Stimulated activated CD8-positive, alpha-beta memory T cell treated with anti-CD3 and anti-CD28 coated beads, Interleukin-4, amount 100 ng/mL, for 48 hours (primary cell): ENCODE data around the gene ZSCAN25.
"Not testable (repeated sequence)": the region's sequence is repeated elsewhere in the genome, so short reads cannot be mapped to it uniquely, and the experiment has no call there.

Experiments used
- DNase-seq: peaks from one replicate; pipeline ENCODE4 v3.0.0-alpha.2; 2020

ZSCAN25 gene

DNA sequence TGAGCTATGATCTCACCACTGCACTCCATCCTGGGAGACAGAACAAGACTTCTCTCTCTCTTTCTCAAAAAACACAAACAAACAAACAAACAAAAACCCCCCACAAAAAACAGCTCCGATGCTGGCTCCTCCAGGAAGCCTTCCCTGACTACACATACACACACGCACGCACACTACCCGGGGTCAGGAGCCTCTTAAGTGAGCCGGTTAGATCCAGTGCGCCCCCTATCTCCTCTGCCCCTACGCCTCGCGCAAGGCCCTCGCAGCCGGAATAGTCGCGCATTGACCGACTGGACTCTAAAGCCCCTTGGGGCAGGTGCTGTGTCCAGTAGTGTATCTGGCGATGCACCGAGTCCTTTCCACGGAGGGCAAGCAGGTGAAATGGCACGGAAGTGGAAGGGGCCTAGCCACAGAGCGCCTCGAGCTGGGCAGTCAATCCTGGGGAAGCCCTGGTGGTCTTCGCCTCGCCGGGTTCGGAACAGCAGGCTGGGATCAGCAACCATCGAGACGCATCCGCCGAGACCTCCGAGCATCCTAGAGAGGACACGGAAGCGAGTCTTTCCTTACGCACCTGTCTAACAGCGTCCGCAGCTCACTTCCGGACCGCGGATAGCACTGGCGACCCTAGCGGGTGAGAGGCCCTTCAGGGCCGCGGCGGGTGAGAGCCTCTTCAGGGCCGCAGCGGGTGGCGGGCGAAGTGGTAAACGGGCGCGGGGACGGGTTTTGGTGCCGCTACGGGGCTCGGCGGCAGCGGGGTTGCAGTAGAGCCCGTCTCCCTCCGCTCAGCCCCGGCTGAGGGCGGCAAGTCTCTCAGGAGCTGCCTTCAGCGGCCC lies at the start of gene ZSCAN25:
ZSCAN25 (plus strand) TSS at position 588 of the 833 bp plus-strand sequence. CDS start 2,661 bp downstream, outside the sequence.
- peak; percentile 90 for DNase-seq

DNA sequence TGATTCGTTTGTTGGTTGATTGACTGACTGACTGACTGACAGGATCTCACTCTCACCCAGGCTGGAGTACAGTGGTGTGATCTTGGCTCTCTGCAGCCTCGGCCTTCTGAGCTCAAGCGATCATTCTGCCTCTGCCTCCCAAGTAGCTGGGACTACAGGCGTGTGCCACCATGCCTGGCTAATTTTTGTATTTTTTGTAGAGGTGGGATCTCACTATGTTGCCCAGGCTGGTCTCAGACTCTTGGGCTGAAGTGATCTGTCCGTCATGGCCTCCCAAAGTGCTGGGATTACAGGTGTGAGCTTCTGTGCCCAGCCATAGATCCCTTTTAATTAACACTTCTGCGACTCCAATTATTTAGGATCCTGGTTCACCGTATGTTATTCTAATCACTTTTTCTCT lies 48.0 kb upstream of the ZSCAN25 start:
- not testable (repeated sequence) for DNase-seq

DNA sequence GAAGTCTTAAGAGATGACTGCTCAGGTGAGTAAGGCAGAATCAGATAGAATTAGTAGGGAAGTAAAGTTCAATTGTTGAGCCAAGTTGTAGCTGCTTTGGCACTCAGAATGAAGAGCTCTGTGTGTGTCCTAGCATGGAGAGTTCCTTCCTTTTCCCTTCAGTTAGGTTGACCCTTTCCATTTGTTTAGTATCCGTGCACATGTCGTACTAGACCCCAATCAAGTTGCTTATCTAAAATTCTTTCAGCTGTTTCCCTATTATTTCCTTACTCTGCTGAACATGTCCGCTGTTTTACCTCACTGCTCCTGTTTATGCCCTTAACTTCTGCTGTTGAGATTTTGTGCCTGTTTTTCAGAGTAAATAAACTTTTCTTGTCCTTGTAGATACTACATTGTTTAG lies 45.0 kb upstream of the ZSCAN25 start:
- no peak for DNase-seq

DNA sequence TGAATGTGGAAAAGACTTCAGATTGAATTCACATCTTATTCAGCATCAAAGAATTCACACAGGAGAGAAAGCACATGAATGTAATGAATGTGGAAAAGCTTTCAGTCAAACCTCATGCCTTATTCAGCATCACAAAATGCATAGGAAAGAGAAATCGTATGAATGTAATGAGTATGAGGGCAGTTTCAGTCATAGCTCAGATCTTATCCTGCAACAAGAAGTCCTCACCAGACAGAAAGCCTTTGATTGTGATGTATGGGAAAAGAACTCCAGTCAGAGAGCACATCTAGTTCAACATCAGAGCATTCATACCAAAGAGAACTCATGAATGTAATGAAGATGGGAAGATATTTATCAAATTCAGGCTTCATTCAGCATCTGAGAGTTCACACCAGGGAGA lies 43.5 kb upstream of the ZSCAN25 start:
- DNase-seq, result no peak

DNA sequence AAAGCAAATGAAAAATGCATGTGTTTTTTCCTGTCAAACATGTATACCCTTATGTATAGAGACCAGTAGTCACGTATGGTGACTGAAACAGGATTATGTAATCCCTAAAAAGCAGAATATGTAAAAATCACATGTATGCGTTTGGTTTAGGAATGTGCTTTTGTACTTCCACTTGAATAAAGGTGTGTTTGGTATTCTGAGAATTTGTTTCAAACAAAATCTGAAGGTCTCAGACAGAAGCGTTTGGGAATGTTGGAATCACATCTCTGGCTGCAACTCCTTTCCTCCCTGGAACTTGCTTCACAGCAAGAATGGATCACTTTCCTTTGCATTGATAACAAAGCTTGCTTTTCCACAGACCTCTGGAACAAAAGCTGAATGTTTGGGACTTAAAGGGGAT lies 40.5 kb upstream of the ZSCAN25 start:
- no peak for DNase-seq

DNA sequence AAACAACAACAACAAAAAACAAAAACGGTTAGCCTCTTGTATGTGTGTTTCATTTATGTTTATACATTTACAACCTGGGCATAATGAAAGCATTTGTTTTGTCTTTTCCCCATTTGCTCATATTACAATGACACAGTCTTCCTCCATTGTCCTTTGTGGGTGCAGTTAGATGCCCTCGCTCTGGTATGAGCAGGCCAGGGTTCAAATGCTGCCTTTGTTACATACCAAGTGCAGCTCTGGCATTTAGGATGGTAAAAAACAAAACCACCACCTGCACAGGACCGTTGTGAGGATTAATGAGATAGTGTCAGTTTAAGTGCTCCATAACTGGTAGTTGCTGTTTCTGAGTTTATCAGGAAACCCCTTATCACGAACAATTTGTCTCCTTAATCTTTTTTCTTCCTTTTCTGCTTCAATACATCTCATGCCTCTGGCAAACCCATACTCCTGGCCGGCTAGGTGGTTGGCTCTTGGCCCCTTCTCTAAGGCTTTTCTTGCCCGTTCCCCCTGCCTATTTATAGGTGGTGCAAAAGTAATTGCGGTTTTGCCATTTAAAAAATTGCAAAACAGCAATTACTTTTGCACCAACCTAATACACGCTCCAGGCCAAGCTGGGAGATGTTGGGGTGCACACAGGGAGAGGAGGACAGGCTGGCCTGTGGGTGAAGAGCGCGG lies 37.3 kb upstream of the ZSCAN25 start:
- DNase-seq, result no peak

DNA sequence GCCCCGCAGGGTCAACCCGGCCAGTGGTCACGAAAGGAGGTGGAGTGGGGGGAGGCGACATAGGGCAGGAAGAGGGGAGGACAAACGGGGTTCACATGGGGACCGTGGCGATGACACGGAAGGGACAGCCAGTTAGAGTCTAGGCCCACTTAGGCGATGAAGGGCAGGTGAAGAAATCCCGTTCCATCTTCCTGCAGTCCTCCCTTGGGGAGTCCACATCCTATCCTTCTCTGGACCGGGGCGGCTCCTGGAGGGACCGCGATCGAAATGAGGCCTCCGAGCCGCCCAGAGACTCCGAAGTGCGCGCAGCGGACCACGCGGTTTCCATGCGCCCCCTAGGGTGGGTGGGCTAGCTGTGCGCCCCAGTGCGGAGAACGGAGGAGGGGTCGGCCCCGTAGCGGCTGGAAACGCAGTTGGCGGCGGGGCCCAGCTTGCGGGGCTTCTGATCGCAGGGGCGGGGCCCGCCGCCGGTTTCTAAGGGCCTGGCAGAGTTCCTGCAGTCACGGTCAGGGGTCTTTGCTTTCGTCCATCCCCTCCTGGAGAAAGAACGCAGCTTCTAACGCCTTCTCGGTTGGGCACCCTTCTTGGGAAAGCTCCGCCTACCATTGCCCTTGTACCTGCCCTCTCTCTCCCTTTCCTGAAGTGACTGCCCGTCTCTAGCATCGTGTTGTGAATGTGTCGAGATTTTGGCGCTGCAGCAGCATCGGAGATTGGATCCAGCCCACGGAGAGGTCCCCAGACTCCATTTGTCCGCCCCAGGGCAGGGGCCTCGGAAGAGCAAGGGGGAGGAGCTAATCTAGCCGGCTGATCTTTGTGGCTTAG lies 36.6 kb upstream of the ZSCAN25 start:
- peak; percentile 72 for DNase-seq

DNA sequence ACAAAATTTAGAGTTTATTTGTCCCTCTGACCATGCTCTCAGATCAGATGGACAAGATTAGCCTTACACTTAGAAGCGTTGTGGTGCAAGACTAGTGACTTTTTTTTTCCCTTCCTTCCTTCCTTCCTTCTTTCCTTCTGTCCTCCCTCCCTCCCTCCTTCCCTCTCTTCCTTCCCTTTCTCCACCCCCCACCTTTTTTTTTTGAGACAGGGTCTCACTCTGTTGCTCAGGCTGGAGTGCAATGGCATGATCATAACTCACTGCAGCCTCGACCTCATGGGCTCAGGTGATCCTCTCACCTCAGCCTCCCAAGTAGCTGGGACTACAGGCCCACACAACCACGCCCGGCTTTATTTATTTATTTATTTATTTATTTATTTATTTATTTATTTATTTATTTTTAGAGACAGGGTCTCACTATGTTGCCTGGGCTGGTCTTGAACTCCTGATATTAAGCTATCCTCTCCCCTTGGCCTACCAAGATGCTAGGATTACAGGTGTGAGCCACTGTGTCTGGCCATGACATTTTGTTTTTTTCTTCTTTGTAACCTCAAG lies 35.9 kb upstream of the ZSCAN25 start:
- DNase-seq, result not testable (repeated sequence)

DNA sequence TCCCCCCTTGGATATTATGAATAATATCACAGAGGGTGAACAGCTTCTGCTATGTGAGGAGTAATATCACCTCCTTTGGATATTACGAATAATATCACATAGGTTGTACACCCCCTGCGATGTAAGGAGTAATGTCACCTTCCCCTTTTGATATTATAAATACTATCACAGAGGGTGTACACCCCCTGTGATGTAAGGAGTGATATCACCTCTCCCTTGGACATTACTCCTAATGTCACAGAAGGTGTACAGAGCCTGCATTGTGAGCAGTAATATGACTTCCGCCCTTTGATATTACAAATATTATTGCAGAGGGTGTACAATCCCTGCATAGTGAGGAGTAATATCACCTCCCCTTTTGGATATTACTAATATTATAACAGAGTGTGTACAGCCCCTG lies 27.9 kb upstream of the ZSCAN25 start:
- no peak for DNase-seq

DNA sequence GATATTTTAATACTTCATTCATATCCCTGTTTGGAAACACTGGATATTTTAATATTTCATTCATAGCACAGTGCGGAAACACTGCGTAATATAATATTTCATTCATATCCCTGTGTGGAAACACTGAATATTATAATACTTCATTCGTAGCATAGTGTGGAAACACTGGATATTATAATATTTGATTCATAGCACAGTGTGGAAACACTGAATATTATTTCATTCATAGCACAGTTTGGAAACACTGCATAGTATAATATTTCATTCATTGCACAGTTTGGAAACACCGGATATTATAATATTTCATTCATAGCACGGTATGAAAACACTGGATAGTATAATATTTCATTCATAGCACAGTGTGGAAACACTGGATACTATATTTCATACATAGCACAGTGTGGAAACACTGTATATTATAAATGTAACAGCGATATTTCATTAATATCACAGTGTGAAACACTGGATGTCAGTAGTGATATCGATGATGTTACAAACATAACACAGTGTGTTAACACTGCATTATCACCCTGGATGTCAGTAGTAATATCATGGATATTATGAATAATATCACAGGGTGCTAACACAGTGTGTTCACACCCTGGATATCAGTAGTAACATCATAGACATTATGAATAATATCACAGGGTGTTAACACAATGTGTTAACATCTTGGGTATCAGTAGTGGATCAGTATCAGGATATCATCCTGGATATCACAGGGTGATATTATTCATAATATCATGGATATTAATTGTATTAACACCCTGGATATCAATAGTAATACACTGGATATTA lies 21.6 kb upstream of the ZSCAN25 start:
- DNase-seq, result no peak

DNA sequence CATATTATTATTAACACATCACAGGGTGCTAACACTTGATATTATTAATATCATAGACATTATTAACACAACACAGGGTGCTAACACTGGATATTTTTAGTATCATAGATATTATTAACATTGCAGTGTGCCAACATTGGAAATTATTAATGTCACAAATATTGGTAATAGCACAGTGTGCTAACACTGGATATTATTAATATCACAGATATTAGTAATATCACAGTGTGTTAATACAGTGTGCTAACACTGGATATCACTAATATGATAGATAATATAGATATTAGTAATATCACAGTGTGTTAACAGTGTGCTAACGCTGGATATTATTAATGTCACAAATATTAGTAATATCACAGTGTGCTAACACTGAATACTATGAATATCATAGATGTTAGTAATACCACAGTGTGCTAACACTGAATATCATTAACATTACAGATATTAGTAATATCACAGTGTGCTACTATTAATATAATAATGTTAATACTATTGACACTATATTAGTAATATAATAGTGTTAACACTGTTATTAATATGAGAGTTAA lies 20.3 kb upstream of the ZSCAN25 start:
- DNase-seq, result no peak

DNA sequence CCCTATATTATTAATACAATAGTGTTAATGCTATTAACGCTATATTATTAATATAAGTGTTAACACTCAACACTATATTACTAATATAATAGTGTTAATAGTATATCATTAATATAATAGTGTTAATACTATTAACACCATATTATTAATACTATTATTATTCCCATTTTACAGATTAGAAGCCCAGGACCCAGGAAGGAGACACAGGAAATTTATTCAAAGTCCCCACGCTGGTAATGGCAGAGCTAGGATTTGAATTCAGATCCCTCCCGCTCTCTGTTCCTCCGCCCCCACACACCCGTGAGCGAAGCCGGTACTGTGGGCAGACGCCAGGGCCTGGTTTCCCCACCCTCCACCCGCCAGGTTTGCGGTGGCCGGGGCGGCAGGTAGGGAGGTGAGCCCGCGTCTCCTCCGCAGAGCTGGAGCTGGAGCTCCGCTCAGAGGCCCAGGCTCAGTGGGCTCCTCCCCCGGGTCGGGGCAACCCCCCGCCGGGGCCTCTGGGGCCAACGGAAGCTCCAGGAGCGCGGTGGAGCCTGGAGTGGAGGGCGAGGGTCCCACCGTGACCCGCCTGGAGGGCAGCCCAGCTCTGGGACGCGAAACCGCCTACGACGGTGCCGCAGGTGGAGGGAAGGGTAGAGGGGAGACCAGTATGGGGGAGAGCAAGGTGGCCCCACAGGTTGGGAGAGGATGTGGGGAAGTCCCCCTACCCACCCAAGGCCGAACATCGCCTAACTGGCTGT lies 18.8 kb upstream of the ZSCAN25 start, which contains the start of gene TMEM225B:
TMEM225B (plus strand) TSS at position 506 of the 740 bp plus-strand sequence. CDS start 6,122 bp downstream, outside the sequence.
- no peak for DNase-seq

DNA sequence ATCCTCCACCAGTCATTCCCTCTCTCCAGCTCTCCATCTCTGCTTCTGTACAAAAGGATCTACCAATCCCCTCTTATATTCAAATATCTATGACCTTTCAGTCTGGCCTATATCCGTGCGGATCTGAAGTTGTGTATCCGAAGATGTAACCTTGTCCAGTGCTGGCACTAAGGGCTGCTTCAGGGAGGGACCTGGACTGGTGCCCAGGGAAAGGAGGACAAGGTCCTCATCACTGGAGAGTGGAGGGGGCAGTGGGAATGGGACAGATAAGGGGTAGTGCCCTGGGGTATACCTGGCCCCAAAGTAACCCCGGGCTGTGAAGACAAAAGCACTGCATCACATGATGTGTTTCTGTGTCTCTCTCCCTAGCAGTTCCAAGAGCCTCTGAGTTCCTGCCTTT lies 16.9 kb upstream of the ZSCAN25 start:
- DNase-seq, result no peak

DNA sequence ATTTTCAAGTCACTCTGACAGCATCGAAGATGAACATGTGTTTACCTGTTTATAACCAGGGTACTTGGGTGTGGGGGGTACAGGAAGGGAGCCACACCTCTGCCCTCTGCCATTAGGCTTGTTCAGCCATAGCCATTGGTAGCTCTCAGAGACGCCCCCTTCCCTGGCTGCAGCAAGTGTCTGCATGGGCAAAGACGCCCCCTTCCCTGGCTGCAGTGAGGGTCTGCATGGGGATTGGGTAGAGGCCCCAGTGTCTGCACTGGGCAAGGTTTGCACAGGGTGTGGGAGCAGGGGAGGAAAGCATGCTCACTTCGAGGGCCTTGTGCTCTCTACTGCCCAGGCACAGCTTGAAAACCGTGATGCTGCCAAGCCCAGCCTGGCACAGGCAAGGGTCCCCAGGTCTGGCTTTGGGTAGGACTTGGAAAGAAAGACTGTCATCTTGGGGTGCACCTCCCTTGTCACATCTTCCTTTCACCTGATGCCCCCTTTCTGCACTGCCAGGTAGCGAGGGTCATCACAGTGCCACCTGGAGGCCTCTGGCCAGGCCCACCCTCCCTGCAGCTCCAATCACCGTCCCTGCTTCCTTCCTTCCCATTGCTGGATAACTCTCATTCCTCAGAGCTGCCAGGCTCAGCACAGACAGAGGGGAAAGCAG lies 15.0 kb upstream of the ZSCAN25 start:
- DNase-seq, result no peak

DNA sequence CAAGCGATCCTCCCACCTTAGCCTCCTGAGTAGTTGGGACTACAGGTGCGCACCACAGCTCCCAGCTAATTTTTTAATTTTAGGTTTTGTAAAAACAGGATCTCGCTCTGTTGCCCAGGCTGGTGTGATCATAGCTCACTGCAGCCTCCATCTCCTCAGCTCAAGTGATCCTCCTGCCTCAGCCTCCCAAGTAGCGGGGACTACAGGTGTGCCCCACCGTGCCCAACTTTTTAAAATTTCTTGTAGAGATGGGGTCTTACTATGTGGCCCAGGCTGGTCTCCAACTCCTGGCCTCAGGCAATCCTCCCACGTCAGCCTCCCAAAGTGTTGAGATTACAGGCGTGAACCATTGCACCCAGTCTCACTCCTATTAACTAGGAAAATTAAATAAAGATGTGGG lies 11.2 kb upstream of the ZSCAN25 start:
- no peak for DNase-seq

DNA sequence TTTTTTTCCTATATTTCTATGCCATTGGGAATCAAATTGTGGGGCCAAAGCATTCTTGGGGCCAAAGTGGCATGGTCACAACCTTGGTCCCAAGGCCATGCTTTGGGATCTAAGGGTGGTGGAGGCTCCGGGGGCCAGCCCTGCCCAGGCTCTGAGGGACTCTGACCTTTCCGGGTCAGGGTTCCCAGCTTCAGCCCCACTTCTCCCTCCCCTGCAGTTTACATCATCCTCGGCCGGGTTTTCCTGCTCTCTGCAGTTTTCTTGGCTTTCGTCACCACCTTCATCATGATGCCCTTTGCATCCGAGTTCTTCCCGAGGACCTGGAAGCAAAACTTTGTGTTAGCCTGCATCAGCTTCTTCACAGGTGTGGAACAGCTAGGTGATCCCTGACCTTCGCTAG lies 10.2 kb upstream of the ZSCAN25 start:
- no peak for DNase-seq

DNA sequence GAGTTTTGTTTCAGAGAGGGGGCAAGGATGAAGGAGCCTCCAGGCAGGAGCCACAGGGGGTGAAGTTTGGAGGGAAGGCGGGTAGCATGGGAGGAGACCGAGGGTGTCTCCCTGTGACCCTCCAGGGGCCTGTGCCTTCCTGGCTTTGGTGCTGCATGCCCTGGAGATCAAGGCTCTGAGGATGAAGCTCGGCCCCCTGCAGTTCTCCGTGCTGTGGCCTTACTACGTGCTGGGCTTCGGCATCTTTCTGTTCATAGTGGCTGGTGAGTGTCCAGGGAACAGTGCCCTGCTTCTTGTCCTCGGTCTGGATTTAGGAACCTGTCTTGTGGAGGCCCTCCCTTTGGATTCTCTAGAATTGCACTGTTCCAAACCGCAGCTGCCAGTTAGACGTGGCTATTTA lies 9.2 kb upstream of the ZSCAN25 start:
- DNase-seq, result no peak

DNA sequence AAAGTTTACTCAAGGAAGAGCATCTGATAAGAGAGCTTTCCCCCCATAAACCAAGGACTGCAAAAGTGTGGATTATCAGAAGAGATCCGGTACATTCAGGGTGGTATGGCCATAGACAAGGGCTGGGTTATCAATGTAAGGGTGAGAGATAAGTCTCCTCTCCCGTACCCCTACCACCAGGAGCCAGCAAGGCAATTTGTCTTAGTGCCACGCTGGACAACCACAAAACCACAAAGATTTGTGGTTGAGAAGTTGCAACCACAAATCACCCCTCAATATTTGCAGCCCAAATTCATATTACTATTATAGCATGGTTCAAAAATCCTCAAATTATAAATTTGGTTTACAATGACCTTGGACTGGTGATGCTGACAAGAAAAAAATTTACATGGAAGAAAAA lies 2.3 kb upstream of the ZSCAN25 start:
- no peak for DNase-seq

DNA sequence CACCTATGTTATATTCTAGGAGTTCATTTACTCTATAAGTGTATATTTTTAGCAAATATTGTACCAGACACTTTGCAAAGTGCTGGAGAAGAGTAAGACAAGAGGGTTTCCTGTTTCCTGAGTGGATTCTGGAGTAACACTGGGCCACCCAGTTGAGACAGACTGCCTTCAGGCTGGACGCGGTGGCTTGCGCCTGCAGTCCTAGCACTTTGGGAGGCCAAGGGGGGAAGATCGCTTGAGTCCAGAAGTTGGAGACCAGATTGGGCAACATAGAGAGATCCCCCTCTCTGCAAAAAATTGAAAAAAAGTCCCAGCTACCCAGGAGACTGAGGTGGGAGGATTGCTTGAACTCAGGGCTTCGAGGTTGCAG lies 772 bp upstream of the ZSCAN25 start:
- DNase-seq, result no peak

DNA sequence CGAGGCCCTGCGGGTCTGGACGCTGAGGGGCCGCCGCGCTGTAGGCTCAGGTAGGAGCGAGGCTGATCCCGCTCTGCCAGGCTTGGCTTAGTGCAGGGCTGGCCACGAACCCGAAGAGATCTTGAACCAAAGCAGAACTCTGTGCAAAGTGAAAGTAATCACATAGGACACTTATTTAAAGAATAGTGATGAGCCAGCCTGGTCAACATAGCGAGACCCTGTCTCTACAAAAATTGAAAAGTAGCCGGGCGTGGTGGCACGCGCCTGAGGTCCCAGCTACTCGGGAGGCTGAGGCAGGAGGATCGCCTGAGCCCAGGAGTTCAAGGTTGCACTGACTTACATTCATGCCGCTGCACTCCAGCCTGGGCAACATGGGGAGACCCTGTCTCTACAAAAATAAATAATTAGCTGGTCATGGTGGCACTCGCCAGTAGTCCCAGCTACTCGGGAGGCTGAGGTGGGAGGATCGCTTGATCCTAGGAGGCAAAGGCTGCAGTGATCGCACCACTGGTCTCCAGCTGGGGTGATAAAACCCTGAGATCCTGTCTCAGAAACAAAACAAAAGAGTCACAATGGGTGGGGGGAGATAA lies 541 bp downstream of the ZSCAN25 start:
- no peak for DNase-seq
